Neuronal stem cell (in vitro differentiated cells): ENCODE measurements around the gene RBM19.
"Not testable (repeated sequence)": the region's sequence is repeated elsewhere in the genome, so short reads cannot be mapped to it uniquely, and the experiment has no call there.

Experiments
- DNase-seq: peaks from one replicate; pipeline ENCODE4 v3.0.0-alpha.2; 2013; ENCODE audit warnings: low spot score
- H2AFZ ChIP-seq: one replicate; pipeline ENCODE4 v1.6.1; 2013; ENCODE audit warnings: mild to moderate bottlenecking, low read length, inconsistent platforms
- H2AK5ac ChIP-seq: 2 replicates; pipeline ENCODE4 v1.6.1; 2013; ENCODE audit warnings: low read depth, mild to moderate bottlenecking, inconsistent platforms, low read length, moderate library complexity, mixed read lengths
- H2BK120ac ChIP-seq: 2 replicates; pipeline ENCODE4 v1.6.1; 2013; ENCODE audit warnings: low read depth, mild to moderate bottlenecking, inconsistent platforms, low read length, moderate library complexity, mixed read lengths
- H2BK12ac ChIP-seq: one replicate; pipeline ENCODE4 v1.6.1; 2013; ENCODE audit warnings: low read length, inconsistent platforms
- H2BK15ac ChIP-seq: 2 replicates; pipeline ENCODE4 v1.6.1; 2013; ENCODE audit warnings: mild to moderate bottlenecking, low read length, inconsistent platforms, mixed read lengths
- H2BK5ac ChIP-seq: one replicate; pipeline ENCODE4 v1.6.1; 2013; ENCODE audit warnings: inconsistent platforms, mild to moderate bottlenecking, low read length, moderate library complexity
- H3K14ac ChIP-seq: one replicate; pipeline ENCODE4 v1.6.1; 2013; ENCODE audit warnings: low read length, inconsistent platforms
- H3K18ac ChIP-seq: 2 replicates; pipeline ENCODE4 v1.6.1; 2013; ENCODE audit warnings: low read length, inconsistent platforms
- H3K23ac ChIP-seq: 2 replicates; pipeline ENCODE4 v1.6.1; 2013; ENCODE audit warnings: low read depth, mild to moderate bottlenecking, mixed read lengths, low read length, inconsistent platforms; ENCODE audit not compliant: poor library complexity
- H3K27ac ChIP-seq: replicated peaks from 3 replicates; pipeline ENCODE4 v1.5.1; 2013; ENCODE audit warnings: low read length, inconsistent platforms
- H3K27me3 ChIP-seq, 3 experiments: 2 replicates each; pipeline ENCODE4 v1.6.1; 2013; ENCODE audit warnings: low read length in 3 of 3, mild to moderate bottlenecking in 2 of 3, inconsistent platforms in 1 of 3, low read depth in 1 of 3, mixed read lengths in 1 of 3, moderate library complexity in 1 of 3; ENCODE audit not compliant: control insufficient read depth in 3 of 3, insufficient read depth in 3 of 3
- H3K36me3 ChIP-seq, 2 donors: replicated peaks in 1 of 2; 2 replicates each; pipeline ENCODE4 v1.6.1; 2013; ENCODE audit warnings: low read length in 2 of 2; ENCODE audit not compliant: control insufficient read depth in 2 of 2, insufficient read depth in 2 of 2
- H3K4ac ChIP-seq: 2 replicates; pipeline ENCODE4 v1.6.1; 2013; ENCODE audit warnings: inconsistent platforms, mild to moderate bottlenecking, low read length, moderate library complexity
- H3K4me1 ChIP-seq, 2 donors: 1 replicate in 1 of 2; 2 replicates in 1 of 2; pipeline ENCODE4 v1.6.1; 2013; ENCODE audit warnings: low read length in 2 of 2, low read depth in 1 of 2; ENCODE audit not compliant: control insufficient read depth in 2 of 2, insufficient read depth in 1 of 2
- H3K4me2 ChIP-seq: one replicate; pipeline ENCODE4 v1.6.1; 2013; ENCODE audit warnings: mild to moderate bottlenecking, low read length, inconsistent platforms; ENCODE audit not compliant: insufficient read depth, poor library complexity, severe bottlenecking
- H3K4me3 ChIP-seq, 2 donors: 2 replicates each; pipeline ENCODE4 v1.5.1; 2013; ENCODE audit warnings: low read length in 2 of 2, mild to moderate bottlenecking in 2 of 2, inconsistent platforms in 1 of 2, moderate library complexity in 1 of 2
- H3K79me1 ChIP-seq: one replicate; pipeline ENCODE4 v1.6.1; 2013; ENCODE audit warnings: low read depth, mild to moderate bottlenecking, inconsistent platforms, low read length, moderate library complexity
- H3K9ac ChIP-seq: one replicate; pipeline ENCODE4 v1.6.1; 2013; ENCODE audit warnings: mild to moderate bottlenecking, low read depth, low read length, inconsistent platforms; ENCODE audit not compliant: poor library complexity
- H3K9me3 ChIP-seq, 2 donors: replicated peaks in 1 of 2; 2 replicates each; pipeline versions ENCODE3 to v1.6.1; 2013; ENCODE audit warnings: low read length in 2 of 2, mild to moderate bottlenecking in 2 of 2, inconsistent platforms in 1 of 2, low read depth in 1 of 2, mixed read lengths in 1 of 2, moderate library complexity in 1 of 2; ENCODE audit not compliant: control insufficient read depth in 2 of 2, insufficient read depth in 1 of 2
- H4K8ac ChIP-seq: one replicate; pipeline ENCODE4 v1.6.1; 2013; ENCODE audit warnings: low read depth, mild to moderate bottlenecking, inconsistent platforms, low read length, moderate library complexity
- H4K91ac ChIP-seq: one replicate; pipeline ENCODE4 v1.6.1; 2013; ENCODE audit warnings: low read length, low read depth, mild to moderate bottlenecking, inconsistent platforms; ENCODE audit not compliant: poor library complexity
- WGBS, 2 donors: extraction: QIAGEN DNeasy Blood & Tissue Kit; methylation state at CpG; one replicate each; pipeline ENCODE4 v1.1.7; 2013; ENCODE audit warnings: missing lambda C conversion rate in 2 of 2, mixed read lengths in 1 of 2; ENCODE audit not compliant: insufficient read length in 2 of 2, insufficient replicate concordance in 1 of 2; ENCODE audit errors: extremely low coverage in 2 of 2; 5-methylcytosine and 5-hydroxymethylcytosine counted together

The RBM19 gene

DNA sequence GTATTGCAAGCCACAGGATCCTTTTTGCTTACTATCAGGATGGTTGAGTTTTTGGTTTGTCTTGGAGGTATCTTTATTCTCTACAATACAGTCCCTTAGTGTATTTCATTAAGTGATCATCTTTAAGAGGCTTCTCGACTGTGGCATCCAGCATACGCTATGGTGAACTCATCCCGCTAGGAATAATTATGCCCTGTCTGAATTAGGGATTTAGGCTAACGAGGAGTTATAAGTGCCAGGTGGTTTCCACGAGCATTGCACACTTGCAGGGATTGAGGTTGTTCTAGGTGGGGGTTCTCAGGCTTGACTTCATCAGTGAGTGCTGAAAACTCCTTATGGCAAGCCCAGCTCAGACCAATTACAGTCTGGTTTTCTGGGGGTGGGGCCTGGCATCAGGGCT is 37.2 kb upstream of the RBM19 start:
- Histone ChIP-seq H4K8ac (no peak overlapping the region), H2BK120ac (no peak overlapping the region), H3K4ac (no peak overlapping the region), H3K4me2 (no peak overlapping the region), H3K27ac (no peak overlapping the region), H3K9ac (no peak overlapping the region), H3K18ac (no peak overlapping the region), H3K27me3 (peaks cover 0 to 40% (median 0%) of the 10 kb centered on the region in 3 experiments), H4K91ac (no peak overlapping the region), H3K4me1 (no peaks in the 10 kb centered on the region), H3K9me3 (no peaks in the 10 kb centered on the region), H3K4me3 (no peak overlapping the region), H3K14ac (no peak overlapping the region), H3K23ac (no peak overlapping the region), H2AK5ac (no peak overlapping the region), H3K36me3 (no peaks in the 10 kb centered on the region), H2BK15ac (no peak overlapping the region), H2BK5ac (no peak overlapping the region), H2BK12ac (no peak overlapping the region), H2AFZ (no peak overlapping the region), H3K79me1 (no peaks in the 10 kb centered on the region)
- WGBS, 2 donors = no CpG with 5 or more reads among the region's 5 CpGs
- no peak for DNase-seq

DNA sequence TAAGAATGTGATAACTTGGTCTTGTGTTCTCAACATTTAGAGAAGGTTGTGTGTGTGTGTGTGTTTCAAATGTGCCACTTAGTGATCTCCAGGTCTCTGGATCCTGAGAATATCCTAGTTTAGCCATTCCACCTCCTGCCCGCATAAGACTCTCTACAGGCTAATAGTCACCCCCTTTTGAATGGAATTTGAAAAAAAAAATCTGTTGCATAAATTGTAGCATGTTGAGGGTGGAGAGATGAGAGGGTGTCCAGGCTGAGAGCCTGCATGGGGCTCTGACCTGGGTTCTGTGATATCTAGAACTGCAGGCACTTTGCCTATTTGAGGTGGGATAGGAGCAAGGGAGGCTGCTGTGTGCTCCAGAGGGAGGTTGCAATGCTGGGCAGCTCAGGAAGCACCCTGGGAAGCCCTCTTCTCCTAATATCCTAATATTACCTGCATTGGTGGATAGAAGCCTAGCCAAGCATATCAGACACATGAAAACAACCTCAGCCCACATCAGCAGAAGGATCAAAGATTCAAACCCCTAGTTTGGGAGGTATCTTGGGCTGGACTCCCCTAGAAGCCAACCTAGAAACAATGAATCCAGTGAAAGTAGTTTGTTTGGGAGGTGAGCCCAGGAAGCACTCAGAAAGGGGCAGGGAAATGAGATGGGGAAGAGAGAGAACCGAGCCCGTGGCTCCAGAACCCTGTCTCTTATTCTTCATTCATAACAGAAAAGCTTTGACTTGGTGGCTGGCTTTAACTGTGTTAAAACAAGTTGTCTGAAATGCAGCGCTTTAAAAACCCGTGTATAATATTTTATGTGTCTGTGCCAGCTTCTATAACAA is 35.6 kb upstream of the RBM19 start:
- Histone ChIP-seq H3K4me2 (no peak overlapping the region), H2AK5ac (no peak overlapping the region), H2BK120ac (no peak overlapping the region), H2BK15ac (no peak overlapping the region), H3K18ac (no peak overlapping the region), H3K27ac (no peak overlapping the region), H3K23ac (no peak overlapping the region), H3K14ac (no peak overlapping the region), H4K8ac (no peak overlapping the region), H3K9me3 (no peaks in the 10 kb centered on the region), H3K79me1 (no peaks in the 10 kb centered on the region), H3K4ac (no peak overlapping the region), H2BK5ac (no peak overlapping the region), H3K36me3 (no peaks in the 10 kb centered on the region), H3K9ac (no peak overlapping the region), H4K91ac (no peak overlapping the region), H2AFZ (no peak overlapping the region), H3K4me3 (no peak overlapping the region), H3K4me1 (no peaks in the 10 kb centered on the region), H2BK12ac (no peak overlapping the region), H3K27me3 (peaks cover 0 to 39% (median 0%) of the 10 kb centered on the region in 3 experiments)
- no CpG with 5 or more reads among the region's 5 CpGs for WGBS, 2 donors
- DNase-seq = no peak

DNA sequence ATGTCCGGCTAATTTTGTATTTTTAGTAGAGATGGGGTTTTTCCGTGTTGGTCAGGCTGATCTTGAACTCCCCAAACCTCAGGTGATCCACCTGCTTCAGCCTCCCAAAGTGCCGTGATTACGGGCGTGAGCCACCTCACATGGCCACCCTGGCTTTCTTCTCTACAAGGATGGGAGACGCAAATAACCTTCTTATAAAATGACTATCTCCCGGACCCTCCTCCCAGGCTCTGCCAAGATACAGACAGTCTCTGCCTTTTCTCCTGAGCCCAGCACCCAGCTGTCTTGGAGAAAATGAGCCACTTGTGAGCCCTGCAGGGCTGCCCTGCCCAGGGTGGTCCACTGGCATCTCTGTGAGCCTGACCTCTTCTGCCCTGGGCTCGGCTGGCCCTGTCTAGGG is 34.7 kb upstream of the RBM19 start:
- no peak overlapping the region for H3K27ac ChIP-seq
- H2BK15ac ChIP-seq = no peak overlapping the region
- H3K4ac ChIP-seq = no peak overlapping the region
- H3K4me3 ChIP-seq = no peak overlapping the region
- H3K4me1 ChIP-seq = no peaks in the 10 kb centered on the region
- no peak overlapping the region for H3K18ac ChIP-seq
- no peak overlapping the region for H2BK120ac ChIP-seq
- H2BK12ac ChIP-seq = no peak overlapping the region
- WGBS, 2 donors = no CpG with 5 or more reads among the region's 8 CpGs
- no peaks in the 10 kb centered on the region for H3K9me3 ChIP-seq
- no peak overlapping the region for H3K23ac ChIP-seq
- H2AFZ ChIP-seq = no peak overlapping the region
- no peak for DNase-seq
- no peak overlapping the region for H4K91ac ChIP-seq
- no peak overlapping the region for H3K4me2 ChIP-seq
- no peak overlapping the region for H2AK5ac ChIP-seq
- no peak overlapping the region for H3K14ac ChIP-seq
- H3K36me3 ChIP-seq = no peaks in the 10 kb centered on the region
- H4K8ac ChIP-seq = no peak overlapping the region
- no peaks in the 10 kb centered on the region for H3K79me1 ChIP-seq
- H3K9ac ChIP-seq = no peak overlapping the region
- no peak overlapping the region for H2BK5ac ChIP-seq
- peaks cover 0 to 44% (median 0%) of the 10 kb centered on the region in 3 experiments for H3K27me3 ChIP-seq

DNA sequence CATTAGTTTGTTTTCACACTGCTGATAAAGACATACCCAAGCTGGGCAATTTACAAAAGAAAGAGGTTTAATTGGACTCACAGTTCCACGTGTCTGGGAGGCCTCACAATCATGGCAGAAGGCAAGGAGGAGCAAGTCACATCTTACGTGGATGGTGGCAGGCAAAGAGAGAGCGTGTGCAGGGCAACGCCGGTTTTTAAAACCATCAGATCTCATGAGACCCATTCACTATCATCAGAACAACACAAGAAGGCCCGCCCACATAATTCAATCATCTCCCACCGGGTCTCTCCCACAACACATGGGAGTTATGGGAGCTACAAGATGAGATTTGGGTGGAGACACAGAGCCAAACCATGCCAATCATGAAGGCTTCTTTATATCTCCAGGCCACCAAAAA is 34.1 kb upstream of the RBM19 start:
- not testable (repeated sequence) for H3K4me3 ChIP-seq, H2BK15ac ChIP-seq, H3K14ac ChIP-seq, H2AK5ac ChIP-seq, H3K27ac ChIP-seq, H3K18ac ChIP-seq, H2AFZ ChIP-seq, H3K36me3 ChIP-seq, H3K9me3 ChIP-seq, H3K9ac ChIP-seq, DNase-seq, H3K4ac ChIP-seq, H2BK120ac ChIP-seq, H4K8ac ChIP-seq, H3K23ac ChIP-seq, H4K91ac ChIP-seq, H2BK5ac ChIP-seq, H3K4me1 ChIP-seq, H3K79me1 ChIP-seq, H3K4me2 ChIP-seq, H2BK12ac ChIP-seq
- peaks cover 0 to 39% (median 0%) of the 10 kb centered on the region in 3 experiments for H3K27me3 ChIP-seq
- no CpG with 5 or more reads among the region's 7 CpGs for WGBS, 2 donors
